Upper lobe of left lung (tissue), 4 donors: ENCODE data around the gene UBE2B.
"Not testable (repeated sequence)": the region's sequence is repeated elsewhere in the genome, so short reads cannot be mapped to it uniquely, and the experiment has no call there.

ENCODE experiments used
- CTCF ChIP-seq, 6 experiments: fragments of 450-650 bp in 4 of 6; fragments of 200-600 bp in 2 of 6; sonication (generic) in 2 of 6; IDR thresholded peaks; one replicate each; pipeline ENCODE4 v1.5.1; 2016 to 2019; ENCODE audit warnings: antibody characterized with exemption in 6 of 6
- EP300 ChIP-seq, 4 donors: sonication (generic); formaldehyde crosslinking; IDR thresholded peaks; one replicate each; pipeline ENCODE4 v1.5.1; 2017; ENCODE audit warnings: antibody characterized with exemption in 4 of 4, control low read depth in 2 of 4
- POLR2AphosphoS5 ChIP-seq, 2 donors: sonication (generic); formaldehyde crosslinking; IDR thresholded peaks; one replicate each; pipeline ENCODE4 v1.5.1; 2017; ENCODE audit warnings: antibody characterized with exemption in 2 of 2

- TF ChIP-seq POLR2AphosphoS5, CTCF, EP300 (IDR thresholded peaks at IDR 0.05): not testable (repeated sequence)
Observed at GRCh38 chr5:134336833-134337232, 34.5 kb upstream of the UBE2B start.
